Glomerular endothelial cell (primary cell): ENCODE measurements around the gene SLC2A8. TPM values are rescaled to one million over a fixed set of nuclear protein-coding genes. Genes with fewer than 3 reads are reported as not detected.

Source experiments
- DNase-seq: peaks from one replicate; pipeline ENCODE4 v3.0.0-alpha.2; 2011; ENCODE audit warnings: low read depth, low spot score; ENCODE audit errors: extremely low read depth
- total RNA-seq: library from RNA; depleted of rRNA; stranded (reverse); fragments of >200 nt; gene quantifications from 2 replicates; pipeline ENCODE4 v1.2.3, GENCODE V29; 2015

Gene SLC2A8
- total RNA-seq, 1 donor from 2014 or later = 17.9 TPM

DNA sequence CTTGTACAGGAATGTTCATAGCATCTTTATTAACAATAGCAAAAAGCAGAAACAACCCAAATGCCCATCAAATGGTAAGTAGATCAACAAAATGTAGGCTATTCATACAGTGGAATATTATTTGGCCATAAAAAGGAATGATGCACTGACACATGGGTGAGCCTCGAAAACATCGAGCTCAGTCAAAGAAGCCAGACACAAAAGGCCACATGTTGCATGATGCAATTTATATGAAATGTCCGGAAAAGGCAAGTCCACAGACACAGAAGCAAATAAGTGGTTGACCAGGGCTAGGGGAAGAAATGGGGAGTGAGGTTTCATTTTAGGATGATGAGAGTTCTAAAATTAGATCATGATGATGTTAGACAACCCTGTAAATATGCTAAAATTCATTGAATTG is 16.5 kb upstream of the SLC2A8 start:
- no peak for DNase-seq

DNA sequence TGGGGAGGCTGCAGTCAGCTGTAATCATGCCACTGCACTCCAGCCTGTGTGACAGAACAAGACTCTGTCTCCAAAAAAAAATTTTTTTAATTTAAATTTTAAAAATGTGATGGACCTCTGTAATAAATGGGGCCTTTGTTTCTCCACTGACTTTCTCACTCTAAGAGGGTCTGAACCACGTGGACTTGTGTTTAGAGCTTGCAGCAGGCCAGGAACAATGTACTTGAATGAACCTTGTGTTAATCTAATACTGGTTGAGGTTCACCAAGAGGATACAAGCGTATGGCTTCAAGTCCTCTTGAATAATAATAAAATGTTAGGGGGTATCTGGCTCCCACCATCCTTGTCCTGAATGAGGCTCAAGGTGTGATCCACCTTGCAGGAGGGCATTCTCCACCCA is 14.4 kb upstream of the SLC2A8 start:
- DNase-seq = no peak

DNA sequence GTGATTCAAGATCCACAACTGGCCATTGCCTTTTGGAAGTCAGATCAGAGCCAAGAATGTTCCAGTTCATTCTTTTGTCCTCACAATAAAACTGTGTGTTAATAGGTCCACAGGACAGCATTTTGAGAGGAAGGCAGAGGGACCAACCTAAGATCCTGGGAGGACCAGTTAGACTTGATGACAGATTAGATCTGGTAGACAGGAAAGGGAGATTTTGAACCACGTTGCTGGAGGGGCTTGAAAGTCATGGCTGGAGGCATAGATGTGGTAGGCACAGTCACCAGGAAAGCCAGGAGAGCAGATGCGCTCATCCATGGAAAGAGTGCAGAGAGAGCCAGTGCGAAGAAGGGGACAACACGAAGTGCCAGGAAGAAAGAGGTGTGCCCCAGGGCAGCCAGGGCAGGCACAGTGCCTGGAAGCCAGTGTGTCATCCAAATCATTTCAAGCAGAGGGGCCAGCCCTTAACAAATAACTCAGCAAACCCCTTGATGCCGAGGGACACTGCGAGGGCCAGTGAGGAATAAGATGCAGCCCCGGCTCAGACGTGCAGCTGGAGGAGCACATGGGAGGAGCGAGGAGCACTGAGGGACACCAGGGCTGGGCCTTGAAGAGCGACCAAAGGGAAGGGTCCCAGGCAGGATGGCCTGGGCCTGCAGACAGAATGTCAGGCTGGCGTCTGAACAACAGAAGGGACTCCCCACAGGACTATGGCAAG is 12.8 kb upstream of the SLC2A8 start:
- DNase-seq = no peak

DNA sequence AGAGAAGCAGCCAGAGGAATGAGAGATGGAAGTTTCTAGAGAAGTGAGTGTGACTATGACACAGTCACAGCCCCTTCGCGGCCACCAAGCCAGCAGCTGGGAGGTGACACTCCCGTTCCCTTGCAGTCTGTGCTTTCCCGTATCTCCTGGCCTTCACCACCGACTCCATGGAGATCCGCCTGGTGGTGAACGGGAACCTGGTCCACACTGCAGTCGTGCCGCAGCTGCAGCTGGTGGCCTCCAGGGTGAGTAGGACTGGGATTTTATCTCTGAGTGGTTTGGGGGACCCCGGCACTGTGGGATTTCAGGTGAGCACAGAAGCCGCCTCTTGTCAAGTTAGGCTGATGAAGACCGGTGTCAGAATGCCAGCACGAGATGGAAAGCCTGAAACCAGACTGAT is 12.1 kb upstream of the SLC2A8 start:
- DNase-seq = no peak

DNA sequence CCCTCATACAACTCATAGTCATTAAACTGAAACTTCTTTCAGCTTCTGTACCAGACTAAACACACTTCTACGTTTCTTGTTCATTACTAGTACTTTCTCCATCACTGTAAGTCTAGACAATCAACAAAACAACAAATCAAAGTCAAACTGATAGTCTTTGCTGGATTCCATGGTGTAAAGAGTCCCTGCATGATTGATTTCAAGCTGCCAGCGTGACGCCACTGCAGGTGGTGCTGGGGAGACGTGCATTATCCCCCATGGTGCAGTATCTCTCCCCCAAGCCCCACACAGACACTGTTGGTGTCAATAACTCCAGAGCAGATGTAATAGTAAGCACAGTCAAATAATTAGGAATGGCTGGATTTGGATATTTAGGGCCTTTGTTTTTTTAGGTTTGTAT is 10.7 kb upstream of the SLC2A8 start:
- no peak for DNase-seq

DNA sequence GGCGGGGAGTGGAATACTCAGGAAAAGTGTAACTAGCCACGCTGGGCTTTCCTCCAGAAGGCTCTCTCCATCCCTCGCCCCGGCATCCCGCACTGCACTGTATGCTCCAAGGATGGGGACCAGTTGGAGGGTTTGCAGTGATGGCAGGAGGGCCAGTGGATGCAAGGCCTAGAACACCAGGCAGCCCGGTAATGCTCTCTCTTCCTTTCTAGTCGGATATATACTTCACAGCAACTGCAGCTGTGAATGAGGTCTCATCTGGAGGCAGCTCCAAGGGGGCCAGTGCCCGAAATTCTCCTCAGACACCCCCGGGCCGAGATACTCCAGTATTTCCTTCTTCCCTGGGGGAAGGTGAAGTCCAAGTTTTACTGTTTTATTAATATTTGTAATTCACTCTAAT is 10.0 kb upstream of the SLC2A8 start:
- DNase-seq = no peak

DNA sequence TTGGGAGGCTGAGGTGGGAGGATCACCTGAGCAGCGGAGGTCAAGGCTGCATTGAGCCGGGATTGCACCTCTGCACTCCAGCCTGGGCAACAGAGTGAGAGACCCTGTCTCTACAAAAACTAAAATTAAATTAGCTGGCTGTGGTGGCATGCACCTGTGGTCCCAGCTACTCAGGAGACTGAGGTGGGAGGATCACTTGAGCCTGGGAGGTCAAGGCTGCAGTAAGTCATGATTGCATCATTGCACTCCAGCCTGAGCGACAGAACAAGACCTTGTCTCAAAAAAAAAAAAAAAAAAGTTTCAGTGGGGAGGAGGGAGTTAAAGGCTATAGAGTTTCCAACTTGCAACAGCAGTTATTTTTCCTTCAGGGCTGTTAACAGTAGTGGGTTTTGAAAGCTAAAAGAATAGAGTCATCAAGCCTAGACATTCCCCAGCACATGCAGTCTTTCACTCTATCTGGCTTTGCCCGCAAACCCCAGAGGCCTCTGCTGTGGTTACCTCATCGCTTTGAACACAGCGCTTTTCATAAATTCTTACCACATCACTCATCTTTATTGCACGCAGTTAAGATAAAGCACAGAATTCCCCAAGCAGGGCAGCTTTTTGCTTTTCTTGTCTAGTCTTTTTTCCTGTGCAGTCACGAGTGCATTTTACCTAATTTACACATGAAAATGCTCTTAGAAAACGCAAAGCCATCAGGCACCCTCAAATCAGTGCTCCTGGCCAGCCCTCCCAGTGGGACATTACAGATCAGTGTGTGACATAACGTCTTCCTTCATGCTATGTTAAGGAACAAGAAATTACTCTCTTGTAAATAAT is 8.7 kb upstream of the SLC2A8 start:
- no peak for DNase-seq

DNA sequence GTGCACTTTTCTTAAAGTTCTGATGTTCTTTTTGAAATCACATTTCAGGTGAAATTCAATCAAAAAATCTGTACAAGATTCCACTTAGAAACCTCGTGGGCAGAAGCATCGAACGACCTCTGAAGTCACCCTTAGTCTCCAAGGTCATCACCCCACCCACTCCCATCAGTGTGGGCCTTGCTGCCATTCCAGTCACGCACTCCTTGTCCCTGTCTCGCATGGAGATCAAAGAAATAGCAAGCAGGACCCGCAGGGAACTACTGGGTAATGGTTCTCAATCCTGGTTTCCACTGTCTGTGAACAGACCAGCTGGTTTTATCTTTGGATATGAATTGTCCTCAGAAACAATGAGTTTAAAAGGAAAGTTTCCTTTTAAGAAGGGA is 8.1 kb upstream of the SLC2A8 start:
- no peak for DNase-seq

DNA sequence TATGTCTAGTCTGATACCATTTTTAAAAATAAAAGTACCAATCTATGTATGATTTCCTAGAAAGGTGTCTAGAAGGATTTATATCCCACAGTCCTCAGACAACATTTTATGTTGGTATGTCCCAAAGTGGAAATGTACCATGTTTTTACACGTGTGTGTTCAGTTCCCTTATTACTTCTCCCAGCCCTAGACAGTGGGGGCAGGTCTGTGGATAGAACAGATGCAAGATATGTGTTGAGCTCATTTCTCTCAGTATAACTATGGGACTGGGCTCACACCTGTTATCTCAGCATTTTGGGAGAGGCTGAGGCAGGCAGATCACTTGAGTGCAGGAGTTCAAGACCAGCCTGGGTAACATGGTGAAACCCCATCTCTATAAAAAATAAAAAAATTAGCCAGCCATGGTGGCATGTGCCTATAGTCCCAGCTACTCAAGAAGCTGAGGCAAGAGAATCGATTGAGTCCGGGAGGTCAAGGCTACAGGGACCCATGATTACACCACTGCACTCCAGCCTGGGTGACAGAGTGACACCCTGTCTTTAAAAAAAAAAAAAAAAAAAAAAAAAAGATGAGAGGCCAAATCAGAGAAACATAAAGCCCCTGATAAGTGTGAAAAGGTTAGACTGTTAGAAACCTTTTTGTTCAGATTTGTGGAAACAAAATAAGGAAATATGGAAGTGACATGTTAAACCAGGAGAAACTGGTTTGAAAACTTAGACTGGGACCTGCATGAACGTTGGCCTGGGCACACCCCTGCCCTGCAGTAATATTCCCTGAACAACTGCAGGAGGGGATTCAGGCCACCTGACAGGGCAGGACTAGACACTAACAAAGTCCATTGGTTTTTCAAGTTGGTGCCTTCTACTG is 7.4 kb upstream of the SLC2A8 start:
- no peak for DNase-seq

DNA sequence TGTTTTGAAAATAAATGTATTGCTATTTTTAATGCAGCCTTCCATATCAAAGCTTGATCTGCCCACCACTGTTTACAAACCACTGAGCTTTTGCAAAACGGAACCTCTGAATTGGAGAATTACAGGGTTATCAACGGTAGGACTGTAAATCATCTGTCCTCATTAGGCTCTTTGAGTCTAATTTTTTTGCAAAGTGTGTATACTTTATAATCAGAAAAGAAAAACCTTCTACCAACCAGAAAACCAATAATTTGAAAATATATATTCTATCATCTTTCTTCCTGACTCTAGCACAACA is 6.8 kb upstream of the SLC2A8 start:
- DNase-seq = no peak

DNA sequence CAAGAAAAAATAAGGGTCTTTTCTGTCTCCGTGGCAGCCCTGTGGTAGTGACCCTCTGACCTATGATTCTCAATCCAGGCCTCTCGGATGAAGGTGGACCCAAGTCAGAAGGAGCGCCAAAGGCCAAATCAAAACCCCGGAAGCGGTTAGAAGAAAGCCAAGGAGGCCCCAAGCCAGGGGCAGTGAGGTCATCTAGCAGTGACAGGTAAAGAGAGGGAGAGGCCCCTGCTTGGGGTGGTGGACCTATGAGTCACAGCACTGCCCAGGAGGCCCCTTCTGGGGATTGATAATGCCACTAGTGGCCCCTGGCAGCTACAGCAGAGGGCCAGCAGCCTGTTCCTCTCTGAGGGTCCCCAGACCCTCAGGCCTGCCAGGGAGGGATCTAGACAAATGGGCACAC is 6.4 kb upstream of the SLC2A8 start:
- no peak for DNase-seq

DNA sequence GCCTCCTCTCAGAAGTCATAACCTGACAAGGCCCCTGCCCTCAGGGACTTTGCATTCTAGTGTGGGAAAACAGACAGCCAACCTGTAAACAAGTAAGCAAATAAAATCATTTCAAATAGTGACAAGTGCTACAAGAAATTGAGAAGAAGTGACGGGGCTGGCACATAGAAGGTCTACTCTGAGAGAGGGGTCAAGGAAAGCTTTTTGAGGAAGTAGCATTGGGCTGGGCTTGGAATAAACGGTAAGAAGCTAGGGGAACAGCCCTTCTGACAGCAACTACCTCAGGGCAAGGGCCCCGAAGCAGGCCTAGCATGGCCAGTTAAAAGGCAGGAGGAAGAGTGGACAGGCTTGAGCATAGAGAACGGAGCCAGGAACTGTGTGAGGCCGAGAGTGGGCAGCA is 4.8 kb upstream of the SLC2A8 start:
- DNase-seq = no peak

DNA sequence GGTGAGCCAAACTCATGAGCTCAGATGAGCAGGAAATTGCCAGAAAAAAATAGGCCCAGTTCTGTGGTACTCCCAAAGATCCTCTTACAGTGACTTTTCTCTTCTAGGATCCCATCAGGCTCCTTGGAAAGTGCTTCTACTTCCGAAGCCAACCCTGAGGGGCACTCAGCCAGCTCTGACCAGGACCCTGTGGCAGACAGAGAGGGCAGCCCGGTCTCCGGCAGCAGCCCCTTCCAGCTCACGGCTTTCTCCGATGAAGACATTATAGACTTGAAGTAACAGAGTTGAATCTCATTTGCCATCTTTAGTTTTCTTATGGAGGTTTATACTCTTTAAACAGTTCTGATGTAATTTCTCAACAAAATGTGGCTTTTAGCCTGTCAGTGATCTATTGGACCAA is 4.0 kb upstream of the SLC2A8 start:
- DNase-seq = no peak

DNA sequence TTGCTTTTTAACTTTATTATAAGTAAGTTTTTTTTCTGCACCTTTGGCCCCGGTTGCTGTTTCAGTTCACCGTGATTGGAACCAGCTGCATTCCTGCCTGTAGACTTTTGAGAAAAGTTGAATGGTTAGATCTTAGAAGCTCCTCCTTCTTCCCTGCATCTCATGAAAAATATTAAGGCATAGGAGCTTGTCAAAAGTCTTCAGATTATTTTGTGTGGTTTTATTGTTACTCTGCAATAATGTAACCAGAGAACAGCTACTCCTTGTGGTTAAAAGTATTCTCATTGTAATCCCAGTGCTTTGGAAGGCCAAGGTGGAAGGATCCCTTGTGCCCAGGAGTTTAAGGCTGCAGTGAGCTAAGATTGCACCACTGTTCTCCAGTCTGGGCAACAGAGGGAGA is 3.3 kb upstream of the SLC2A8 start:
- DNase-seq = no peak

DNA sequence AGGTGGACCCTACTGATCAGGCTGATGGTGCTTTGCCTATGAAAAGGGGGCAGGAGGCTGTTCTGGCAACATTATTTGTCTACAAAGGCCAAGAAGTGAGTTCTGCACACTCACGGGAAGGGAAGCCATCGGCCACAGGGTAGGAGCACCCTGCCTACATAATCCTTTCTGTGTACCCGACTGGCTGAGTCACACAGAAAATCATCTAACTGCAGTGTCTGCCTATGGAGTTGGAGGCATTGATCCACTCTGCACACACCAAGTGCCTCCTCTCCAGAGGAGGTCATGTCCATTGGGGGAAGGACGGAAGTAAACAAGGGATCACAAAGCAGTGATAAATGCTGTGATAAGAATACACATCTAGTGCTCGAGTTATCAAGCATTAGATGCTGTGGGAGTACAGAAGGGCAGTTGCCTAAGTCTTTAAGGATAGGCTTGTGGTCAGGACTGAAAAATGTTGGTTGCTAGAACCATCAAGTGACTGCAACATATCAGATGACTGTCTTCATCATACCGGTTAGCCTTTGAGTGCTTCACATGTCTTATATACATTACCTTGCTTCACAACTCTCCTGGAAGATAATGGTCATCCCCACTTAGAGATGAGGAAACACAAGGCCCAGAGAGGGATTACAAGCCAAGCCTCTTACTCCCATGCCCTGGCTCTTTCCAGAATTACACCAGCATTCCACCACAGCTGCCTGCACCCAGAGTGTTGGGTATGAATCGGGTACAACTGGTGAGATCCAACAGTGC is 1.3 kb upstream of the SLC2A8 start:
- DNase-seq = no peak

DNA sequence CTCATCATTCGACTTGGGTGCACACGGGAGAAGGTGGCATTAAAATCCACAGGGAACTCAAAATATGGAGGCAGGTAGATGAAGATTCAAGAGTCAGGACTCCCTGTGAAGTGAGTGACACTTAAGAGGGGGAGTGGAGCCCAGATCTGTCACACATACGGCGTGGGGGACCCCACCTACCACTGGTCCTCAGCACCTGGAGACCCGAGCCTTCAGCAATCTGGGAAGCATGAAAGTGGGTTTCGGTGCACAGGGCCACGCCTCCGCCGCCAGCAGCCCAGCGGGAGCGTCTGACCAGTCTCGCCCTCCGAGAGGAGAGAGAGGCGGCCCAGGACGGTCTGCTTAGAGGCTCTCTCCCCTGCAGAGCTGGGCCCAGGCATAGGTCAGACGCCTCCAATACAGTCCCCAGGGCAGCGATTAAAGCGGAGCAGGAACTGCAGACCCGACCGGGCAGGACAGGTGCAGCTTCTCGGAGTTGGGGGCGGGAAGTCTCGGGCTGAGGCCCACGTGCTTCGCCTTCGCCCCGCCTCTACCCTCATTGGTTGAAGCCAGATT is 639 bp upstream of the SLC2A8 start:
- DNase-seq = no peak

DNA sequence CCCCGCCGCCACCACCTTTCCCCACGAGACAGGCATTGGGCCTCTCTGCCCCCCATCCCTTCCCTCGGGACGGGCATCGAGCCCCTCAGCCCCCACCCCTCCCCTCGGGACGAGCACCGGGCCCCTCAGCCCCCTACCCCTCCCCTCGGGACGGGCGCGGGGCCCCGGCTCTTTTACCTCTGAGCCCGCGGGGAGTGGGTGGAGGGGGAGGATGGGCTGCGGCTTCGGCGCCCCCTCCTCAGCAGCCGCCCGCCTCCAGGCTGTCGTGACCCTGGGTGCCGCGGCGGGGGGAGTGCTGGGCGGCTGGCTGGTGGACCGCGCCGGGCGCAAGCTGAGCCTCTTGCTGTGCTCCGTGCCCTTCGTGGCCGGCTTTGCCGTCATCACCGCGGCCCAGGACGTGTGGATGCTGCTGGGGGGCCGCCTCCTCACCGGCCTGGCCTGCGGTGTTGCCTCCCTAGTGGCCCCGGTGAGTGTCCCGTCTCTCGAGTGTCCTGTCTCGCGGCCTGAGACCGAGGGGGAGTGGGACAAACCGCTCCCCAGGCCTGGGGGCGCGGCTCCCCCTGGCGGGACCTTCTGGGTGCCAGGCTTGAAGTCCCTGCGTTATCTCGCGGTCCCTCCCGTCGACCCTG is 791 bp downstream of the SLC2A8 start:
- no peak for DNase-seq

DNA sequence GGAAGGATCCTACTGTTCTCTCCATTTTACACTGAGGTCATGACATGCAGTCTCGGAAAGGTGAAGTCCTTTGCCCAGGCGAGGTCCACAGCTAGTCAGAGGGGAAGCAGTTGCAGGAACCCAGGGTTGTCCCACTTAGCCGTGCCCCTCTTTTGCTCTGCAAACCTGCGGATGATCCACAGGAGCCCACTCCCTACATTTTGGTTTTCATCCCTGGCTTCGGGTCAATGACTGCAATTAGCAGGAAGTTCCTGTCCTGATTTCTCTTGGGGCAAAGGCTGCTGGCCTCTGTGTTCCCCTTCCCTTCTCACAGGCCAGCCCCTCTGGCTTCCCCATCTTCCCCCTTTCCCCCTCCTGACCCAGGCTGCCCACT is 1.3 kb downstream of the SLC2A8 start:
- no peak for DNase-seq

DNA sequence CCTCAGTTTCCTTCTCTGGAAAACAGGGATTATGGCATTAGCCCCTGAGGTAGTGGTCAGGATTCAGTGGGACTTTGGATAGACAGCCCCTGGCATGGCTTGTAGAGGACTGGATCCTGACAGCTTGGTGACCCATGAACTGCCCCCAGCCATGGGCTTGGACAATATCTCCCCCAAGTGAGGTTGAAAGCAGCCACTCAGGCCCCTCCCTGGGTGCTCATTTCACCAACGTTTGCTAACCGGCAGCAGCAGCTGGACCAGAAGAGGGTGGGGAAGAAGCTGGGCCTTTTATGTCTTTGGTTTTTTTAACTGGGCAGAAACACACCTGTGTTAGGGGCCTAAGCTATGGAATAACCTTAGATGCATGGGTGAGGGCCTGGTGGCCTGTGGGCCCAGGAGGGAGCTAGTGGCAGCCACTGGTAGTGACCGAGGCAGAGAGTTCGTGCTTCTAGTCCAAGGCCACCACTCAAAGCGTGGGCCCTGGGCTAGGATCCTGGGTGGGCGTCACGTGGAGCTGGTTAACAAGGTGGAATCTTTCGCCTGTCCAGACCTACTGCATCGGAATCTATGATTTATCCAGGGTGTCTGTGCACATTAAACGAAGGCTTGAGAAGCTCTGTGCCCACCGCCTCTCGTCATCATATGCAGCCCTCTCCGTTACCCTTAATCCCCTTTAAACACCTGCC is 1.9 kb downstream of the SLC2A8 start:
- DNase-seq = no peak
